Gastroesophageal sphincter (tissue), 3 donors: ENCODE measurements around the gene VTA1.

Experiments used
- CTCF ChIP-seq, 4 experiments: fragments of 200-600 bp in 2 of 4; fragments of 450-650 bp in 2 of 4; sonication (generic) in 1 of 4; IDR thresholded peaks; one replicate each; pipeline ENCODE4 v1.5.1; 2017 to 2019; ENCODE audit warnings: antibody characterized with exemption in 4 of 4, mild to moderate bottlenecking in 2 of 4, moderate library complexity in 2 of 4
- EP300 ChIP-seq: sonication (generic); formaldehyde crosslinking; IDR thresholded peaks from one replicate; pipeline ENCODE4 v1.6.1; 2017; ENCODE audit warnings: antibody characterized with exemption, mild to moderate bottlenecking
- POLR2A ChIP-seq, 2 donors: fragments of 450-650 bp; IDR thresholded peaks; one replicate each; pipeline ENCODE4 v1.6.1; 2017; ENCODE audit warnings: antibody characterized with exemption in 2 of 2, mild to moderate bottlenecking in 2 of 2, moderate library complexity in 1 of 2
- POLR2AphosphoS5 ChIP-seq: sonication (generic); formaldehyde crosslinking; IDR thresholded peaks from one replicate; pipeline ENCODE4 v1.6.1; 2017; ENCODE audit warnings: antibody characterized with exemption

- TF ChIP-seq POLR2A (IDR thresholded peaks at IDR 0.05) (no peak), CTCF (IDR thresholded peaks at IDR 0.05) (no peak), EP300 (no peak), POLR2AphosphoS5 (no peak)
Measured at GRCh38 chr6:142258757-142259156, 111.7 kb downstream of the VTA1 start.
